ENCODE data around the gene CNPPD1. TPM values are rescaled to one million over a fixed set of nuclear protein-coding genes. Genes with fewer than 3 reads are reported as not detected.

CNPPD1 gene
- total and polyA plus RNA-seq, 4 donors: 16.5 to 39.8 (median 21.6) TPM

GRCh38 chr2:219142329-219142728 lies 34.4 kb downstream of the CNPPD1 start:
- no peak overlapping the region for H3K4me3 ChIP-seq (ENCODE audit: low read depth in 1 of 3, low read length in 3 of 3)
- H3K4me1 ChIP-seq (ENCODE audit: control insufficient read depth in 4 of 4, insufficient read depth in 4 of 4, low read length in 3 of 4): no peaks in the 10 kb centered on the region
- TF ChIP-seq CTCF (IDR thresholded peaks at IDR 0.05; ENCODE audit: low read depth, low read length, missing input control) (no peak), NR2F2 (IDR thresholded peaks at IDR 0.05) (no peak), REST (IDR thresholded peaks at IDR 0.05) (no peak), RAD21 (IDR thresholded peaks at IDR 0.05) (no peak), RXRA (IDR thresholded peaks at IDR 0.05) (no peak)
- TF ChIP-seq, protein P1, sequence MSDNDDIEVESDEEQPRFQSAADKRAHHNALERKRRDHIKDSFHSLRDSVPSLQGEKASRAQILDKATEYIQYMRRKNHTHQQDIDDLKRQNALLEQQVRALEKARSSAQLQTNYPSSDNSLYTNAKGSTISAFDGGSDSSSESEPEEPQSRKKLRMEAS (IDR thresholded peaks at IDR 0.05): no peak
- H3K27me3 ChIP-seq (ENCODE audit: control insufficient read depth in 4 of 4, insufficient read depth in 4 of 4, low read length in 3 of 4): no peaks in the 10 kb centered on the region
- H3K27ac ChIP-seq (ENCODE audit: low read depth in 1 of 2, low read length in 2 of 2): no peak overlapping the region
- DNase-seq (ENCODE audit: low spot score): no peak
- no peak overlapping the region for H3K9ac ChIP-seq (ENCODE audit: low read depth in 1 of 2, low read length in 2 of 2)
- WGBS: 94% methylated on average over 6 of the region's 6 CpGs
- H3K36me3 ChIP-seq (ENCODE audit: control insufficient read depth in 4 of 4, insufficient read depth in 3 of 4, low read depth in 1 of 4, low read length in 3 of 4): peaks cover 2 to 24% (median 11%) of the 10 kb centered on the region in 4 donors
- H3K9me3 ChIP-seq (ENCODE audit: control insufficient read depth in 4 of 4, low read length in 3 of 4): no peaks in the 10 kb centered on the region

DNA sequence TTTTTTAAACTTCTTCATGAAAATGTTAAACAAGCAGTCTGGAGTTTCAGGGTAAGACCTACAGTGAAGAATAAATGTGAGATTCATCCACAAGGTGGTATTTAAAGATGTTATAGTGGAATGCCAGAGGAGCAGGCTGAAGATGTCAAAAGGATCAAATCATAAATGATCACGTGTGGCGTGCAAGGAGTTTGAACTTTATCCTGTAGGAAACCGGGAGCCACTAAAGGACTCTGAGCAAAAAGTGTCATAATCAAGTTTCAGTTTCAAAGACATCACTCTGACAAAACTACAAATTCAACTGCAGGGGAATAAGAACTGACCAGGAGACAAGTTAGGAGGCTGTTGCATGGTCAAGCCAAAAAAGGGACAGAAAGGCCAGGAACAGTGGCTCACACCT lies 36.0 kb downstream of the CNPPD1 start:
- H3K27me3 ChIP-seq (ENCODE audit: control insufficient read depth in 4 of 4, insufficient read depth in 4 of 4, low read length in 3 of 4): no peaks in the 10 kb centered on the region
- no peak overlapping the region for H3K9ac ChIP-seq (ENCODE audit: low read depth in 1 of 2, low read length in 2 of 2)
- TF ChIP-seq EGR1 (IDR thresholded peaks at IDR 0.05; ENCODE audit: low read depth in 2 of 2) (no peak), TAF1 (conservative IDR thresholded peaks at IDR 0.05) (no peak), GABPA (IDR thresholded peaks at IDR 0.05 in 1 of 2, conservative IDR thresholded peaks at IDR 0.05 in 1 of 2) (no peak), YY1 (IDR thresholded peaks at IDR 0.05) (no peak), RAD21 (IDR thresholded peaks at IDR 0.05) (no peak), REST (IDR thresholded peaks at IDR 0.05) (no peak), JUND (IDR thresholded peaks at IDR 0.05) (no peak), SP1 (IDR thresholded peaks at IDR 0.05) (no peak), RXRA (IDR thresholded peaks at IDR 0.05) (no peak), CTCF (IDR thresholded peaks at IDR 0.05; ENCODE audit: low read depth, low read length, missing input control) (no peak), ZBTB33 (IDR thresholded peaks at IDR 0.05) (no peak), FOXA2 (IDR thresholded peaks at IDR 0.05) (no peak), HNF4G (IDR thresholded peaks at IDR 0.05) (no peak), ATF3 (IDR thresholded peaks at IDR 0.05) (no peak), FOXA1 (IDR thresholded peaks at IDR 0.05) (no peak)
- H3K4me3 ChIP-seq (ENCODE audit: low read depth in 1 of 3, low read length in 3 of 3): no peak overlapping the region
- H3K27ac ChIP-seq (ENCODE audit: low read depth in 1 of 2, low read length in 2 of 2): no peak overlapping the region
- no peaks in the 10 kb centered on the region for H3K4me1 ChIP-seq (ENCODE audit: control insufficient read depth in 4 of 4, insufficient read depth in 4 of 4, low read length in 3 of 4)
- 53% methylated on average over 3 of the region's 3 CpGs for WGBS
- peaks cover 2 to 17% (median 7%) of the 10 kb centered on the region in 4 donors for H3K36me3 ChIP-seq (ENCODE audit: control insufficient read depth in 4 of 4, insufficient read depth in 3 of 4, low read depth in 1 of 4, low read length in 3 of 4)
- no peaks in the 10 kb centered on the region for H3K9me3 ChIP-seq (ENCODE audit: control insufficient read depth in 4 of 4, low read length in 3 of 4)
- DNase-seq (ENCODE audit: low spot score): no peak

All from liver (tissue), 9 donors.